ENCODE results near the gene POU4F1.

POU4F1 gene

GRCh38 chr13:78593652-78594455, 9.5 kb downstream of the POU4F1 start:
- no peak for DNase-seq (ENCODE audit: low read depth in 2 of 2)

GRCh38 chr13:78593129-78593528, 10.2 kb downstream of the POU4F1 start:
- no peak for DNase-seq (ENCODE audit: low read depth in 2 of 2)

GRCh38 chr13:78592584-78592983, 10.8 kb downstream of the POU4F1 start:
- no peak for DNase-seq (ENCODE audit: low read depth in 2 of 2)

DNA sequence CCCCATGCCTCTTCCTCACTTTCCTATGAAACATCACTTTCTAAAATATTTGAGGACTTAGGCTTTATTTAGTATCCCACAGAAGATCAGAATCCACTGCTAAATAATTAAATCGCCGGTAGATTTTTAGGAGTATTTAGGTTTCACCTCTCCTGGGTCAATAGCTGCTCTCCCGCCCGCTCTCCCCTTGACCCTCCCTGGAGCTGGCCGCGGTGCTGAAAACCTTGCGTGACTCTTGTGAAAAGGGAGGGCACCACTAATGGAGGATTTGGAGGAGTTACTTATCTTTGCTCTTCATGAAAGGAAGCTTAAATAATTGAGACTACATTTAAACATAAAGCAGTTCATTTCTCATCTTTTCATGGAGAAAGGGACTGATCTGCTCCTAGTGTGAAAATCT, 14.1 kb downstream of the POU4F1 start:
- no peak for DNase-seq (ENCODE audit: low read depth in 2 of 2)

DNA sequence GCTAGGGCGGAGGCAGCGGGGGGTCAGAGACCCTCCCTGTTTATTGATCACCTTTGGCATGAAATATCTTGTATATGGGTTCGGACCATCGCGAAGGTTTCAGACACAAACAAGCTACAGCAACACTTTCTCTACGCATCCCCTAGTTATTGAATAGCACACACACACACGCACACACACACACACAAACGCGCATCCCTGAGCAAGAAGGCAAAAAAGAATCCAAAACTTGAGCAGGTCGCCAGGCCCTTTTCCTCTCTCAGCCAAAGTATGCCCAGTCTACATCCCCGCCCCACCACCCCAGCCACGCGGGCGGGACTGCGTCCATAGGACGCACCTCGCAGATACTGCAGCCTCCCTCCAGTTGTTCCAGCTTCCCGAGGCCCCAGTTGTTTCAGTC, 16.0 kb downstream of the POU4F1 start:
- no peak for DNase-seq (ENCODE audit: low read depth in 2 of 2)

GRCh38 chr13:78586706-78587105, 16.6 kb downstream of the POU4F1 start:
- no peak for DNase-seq (ENCODE audit: low read depth in 2 of 2)

- DNase-seq (ENCODE audit: low read depth in 2 of 2): no peak
Measured at GRCh38 chr13:78576261-78576660, 27.1 kb downstream of the POU4F1 start.

DNA sequence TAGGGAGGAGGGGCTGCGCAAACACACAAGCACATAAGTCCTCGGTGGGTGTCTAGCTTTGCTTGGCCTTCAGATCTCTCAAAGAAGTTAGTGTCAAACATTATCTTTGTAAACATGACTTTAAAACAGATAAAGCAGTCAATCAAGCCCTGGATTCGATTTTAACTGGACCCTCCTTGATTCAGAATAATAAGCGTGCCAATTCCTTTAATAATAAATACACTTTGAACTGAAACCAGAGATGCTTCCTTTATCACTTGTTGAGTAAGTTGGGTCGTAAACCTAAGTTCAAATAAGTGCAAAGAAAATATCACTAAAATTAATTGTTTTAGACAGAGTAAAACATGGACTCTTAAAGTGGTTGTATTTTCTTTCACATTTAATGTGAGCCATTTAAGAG, 30.9 kb downstream of the POU4F1 start:
- no peak for DNase-seq (ENCODE audit: low read depth in 2 of 2)

DNA sequence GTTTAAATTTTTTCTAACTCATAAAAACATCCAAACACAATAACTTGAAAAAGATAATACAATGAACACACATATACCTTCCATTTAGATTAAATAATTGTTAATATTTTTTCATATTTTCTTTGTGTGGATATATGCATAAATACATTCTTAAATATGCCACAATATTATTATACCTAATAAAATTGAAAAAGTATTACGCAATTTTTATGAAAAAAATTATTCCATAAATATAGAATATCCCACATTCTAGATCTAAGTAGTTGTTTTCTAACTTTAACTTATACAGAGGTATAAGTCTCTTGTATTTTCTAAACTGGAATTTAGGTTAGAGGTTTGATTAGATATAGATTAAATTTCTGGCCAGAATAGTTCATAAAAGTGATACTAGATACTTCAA, 34.3 kb downstream of the POU4F1 start:
- no peak for DNase-seq (ENCODE audit: low read depth in 2 of 2)

DNA sequence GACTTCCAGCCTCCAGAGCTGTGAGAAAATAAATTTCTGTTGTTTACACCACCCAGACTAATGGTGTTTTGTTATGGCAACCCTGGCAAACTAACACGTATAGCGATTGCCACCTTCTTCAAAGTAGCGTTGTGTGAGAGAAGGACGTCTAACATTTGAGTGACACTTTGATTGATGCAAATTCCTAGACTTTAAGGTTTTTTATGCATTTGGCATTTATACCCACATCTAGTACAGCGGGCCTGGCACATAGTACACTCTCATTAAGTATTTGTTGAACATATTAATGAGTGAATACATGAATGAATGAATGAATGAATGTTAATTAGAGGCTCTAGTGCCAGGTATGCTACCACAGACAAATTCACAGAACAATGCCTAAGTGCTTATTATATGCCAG, 36.7 kb downstream of the POU4F1 start:
- no peak for DNase-seq (ENCODE audit: low read depth in 2 of 2)

DNA sequence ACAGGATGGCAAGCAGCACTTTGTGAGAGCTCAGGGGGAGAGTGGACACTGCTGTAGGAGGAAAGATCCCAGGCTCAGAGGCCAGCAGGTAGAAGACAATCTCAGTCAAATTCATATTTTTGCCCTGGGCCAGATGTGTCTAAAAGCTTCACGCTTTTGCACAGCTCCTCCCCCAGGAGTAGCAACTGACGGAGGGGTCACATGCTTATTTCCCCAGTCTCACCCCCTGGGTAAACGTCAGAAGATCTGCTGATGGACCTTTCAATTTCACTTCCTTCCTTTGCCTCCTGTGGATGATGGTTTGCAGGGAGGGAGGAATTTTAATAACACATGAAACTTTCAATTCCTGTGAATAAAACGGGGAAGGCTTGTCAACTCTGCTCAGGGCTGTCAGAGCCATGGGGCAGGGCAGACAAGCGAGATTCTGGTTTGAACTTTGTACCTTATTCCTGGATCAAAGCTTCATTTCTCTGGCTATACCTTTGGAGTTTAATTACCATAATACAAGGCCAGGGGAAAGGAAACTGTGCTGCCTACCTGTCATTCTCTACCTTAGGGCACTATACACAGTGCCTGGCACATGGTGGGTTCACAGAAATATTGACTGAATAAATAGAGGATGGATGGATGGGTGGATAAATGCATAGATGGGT, 41.0 kb downstream of the POU4F1 start:
- no peak for DNase-seq (ENCODE audit: low read depth in 2 of 2)
